ENCODE data around the gene BATF. TPM values are rescaled to one million over a fixed set of nuclear protein-coding genes. Genes with fewer than 3 reads are reported as not detected.
A peak's percentile ranks its signal among the peaks of the same experiment; 100 is the strongest.

The BATF gene
- total RNA-seq, 1 donor from 2014 or later, result 0.93 TPM

- Histone ChIP-seq H3K4me3 (no peak overlapping the region), H3K27ac (replicated peaks) (no peak overlapping the region), H3K27me3 (ENCODE audit: low read depth) (peaks cover 28% of the 10 kb centered on the region), H3K9me3 (replicated peaks) (no peaks in the 10 kb centered on the region), H3K36me3 (no peaks in the 10 kb centered on the region), H3K4me1 (no peaks in the 10 kb centered on the region)
- no peak for DNase-seq
- intact Hi-C loops (cut with micrococcal nuclease), result no loop called here
- TF ChIP-seq CTCF (IDR thresholded peaks at IDR 0.05; ENCODE audit: borderline replicate concordance), result no peak
Observed at GRCh38 chr14:75519826-75520728, 2.2 kb upstream of the BATF start.

- no peak overlapping the region for H3K27ac ChIP-seq (replicated peaks)
- no peaks in the 10 kb centered on the region for H3K36me3 ChIP-seq
- no peak overlapping the region for H3K4me3 ChIP-seq
- no peak for TF ChIP-seq CTCF (IDR thresholded peaks at IDR 0.05; ENCODE audit: borderline replicate concordance)
- no peaks in the 10 kb centered on the region for H3K4me1 ChIP-seq
- intact Hi-C loops (cut with micrococcal nuclease), result no loop called here
- H3K27me3 ChIP-seq (ENCODE audit: low read depth), result peaks cover 22% of the 10 kb centered on the region
- H3K9me3 ChIP-seq (replicated peaks), result no peaks in the 10 kb centered on the region
- no peak for DNase-seq
Observed at GRCh38 chr14:75520852-75521251, 1.4 kb upstream of the BATF start.

GRCh38 chr14:75521415-75522199 lies 662 bp upstream of the BATF start:
- H3K4me3 ChIP-seq, result no peak overlapping the region
- H3K27me3 ChIP-seq (ENCODE audit: low read depth), result peaks cover 22% of the 10 kb centered on the region
- H3K36me3 ChIP-seq, result no peaks in the 10 kb centered on the region
- intact Hi-C loops (cut with micrococcal nuclease), result no loop called here
- TF ChIP-seq CTCF (IDR thresholded peaks at IDR 0.05; ENCODE audit: borderline replicate concordance), result no peak
- no peaks in the 10 kb centered on the region for H3K9me3 ChIP-seq (replicated peaks)
- no peaks in the 10 kb centered on the region for H3K4me1 ChIP-seq
- H3K27ac ChIP-seq (replicated peaks), result no peak overlapping the region
- no peak for DNase-seq

- intact Hi-C loops (cut with micrococcal nuclease), result no loop called here
- H3K27me3 ChIP-seq (ENCODE audit: low read depth), result peaks cover 22% of the 10 kb centered on the region
- H3K4me3 ChIP-seq, result peak overlapping the region; percentile 45
Observed at GRCh38 chr14:75522983-75523318, 682 bp downstream of the BATF start.

GRCh38 chr14:75523771-75524171 lies 1.5 kb downstream of the BATF start:
- Histone ChIP-seq H3K27me3 (ENCODE audit: low read depth) (peaks cover 22% of the 10 kb centered on the region), H3K4me3 (no peak overlapping the region), H3K36me3 (no peaks in the 10 kb centered on the region), H3K9me3 (replicated peaks) (no peaks in the 10 kb centered on the region), H3K27ac (replicated peaks) (no peak overlapping the region), H3K4me1 (no peaks in the 10 kb centered on the region)
- intact Hi-C loops (cut with micrococcal nuclease), result no loop called here
- TF ChIP-seq CTCF (IDR thresholded peaks at IDR 0.05; ENCODE audit: borderline replicate concordance), result no peak
- DNase-seq, result no peak

More at GRCh38 chr14:75522983-75523318, 682 bp downstream of the BATF start:
- H3K36me3 ChIP-seq, result no peaks in the 10 kb centered on the region
- no peak overlapping the region for H3K27ac ChIP-seq (replicated peaks)
- H3K9me3 ChIP-seq (replicated peaks), result no peaks in the 10 kb centered on the region
- no peak for DNase-seq
- H3K4me1 ChIP-seq, result no peaks in the 10 kb centered on the region
- no peak for TF ChIP-seq CTCF (IDR thresholded peaks at IDR 0.05; ENCODE audit: borderline replicate concordance)
